Psoas muscle (tissue), 8 donors: ENCODE data around the gene TRDMT1. TPM values are rescaled to one million over a fixed set of nuclear protein-coding genes. Genes with fewer than 3 reads are reported as not detected.
A peak's percentile ranks its signal among the peaks of the same experiment; 100 is the strongest.

ENCODE experiments used
- ATAC-seq, 4 donors: fragments of 200-7000 bp; cut with Tn5 transposase; one replicate each; pipeline ENCODE4 v1.9.1; 2020; ENCODE audit warnings: moderate library complexity in 3 of 4, mild to moderate bottlenecking in 2 of 4
- DNase-seq, 2 donors: peaks; one replicate each; pipeline ENCODE4 v3.0.0-alpha.2; 2020
- H3K27ac ChIP-seq: fragments of 200-600 bp; one replicate; pipeline ENCODE4 v1.8.0; 2022
- H3K27me3 ChIP-seq, 3 donors: fragments of 200-600 bp in 1 of 3; one replicate each; pipeline versions ENCODE4 v1.6.1 to v1.8.0; 2013 to 2022; ENCODE audit warnings: low read length in 2 of 3, mild to moderate bottlenecking in 2 of 3, moderate library complexity in 1 of 3; ENCODE audit not compliant: insufficient read depth in 3 of 3
- H3K36me3 ChIP-seq, 2 donors: fragments of 200-600 bp in 1 of 2; one replicate each; pipeline versions ENCODE4 v1.6.1 to v1.8.0; 2013 to 2022; ENCODE audit warnings: low read depth in 1 of 2, mild to moderate bottlenecking in 1 of 2, moderate library complexity in 1 of 2; ENCODE audit not compliant: insufficient read depth in 1 of 2
- H3K4me1 ChIP-seq: fragments of 200-600 bp; one replicate; pipeline ENCODE4 v1.8.0; 2022
- H3K4me3 ChIP-seq: fragments of 200-600 bp; one replicate; pipeline ENCODE4 v1.8.0; 2022; ENCODE audit warnings: mild to moderate bottlenecking
- H3K9me3 ChIP-seq: fragments of 200-600 bp; one replicate; pipeline ENCODE4 v1.8.0; 2022
- WGBS, 3 donors: extraction: QIAGEN DNeasy Blood & Tissue Kit; methylation state at CpG; one replicate each; pipeline versions ENCODE4 v1.1.6 to v1.1.7; 2013; 5-methylcytosine and 5-hydroxymethylcytosine counted together
- intact Hi-C, 2 donors: fragments of 100-400 bp; cut with DNase I; formaldehyde crosslinking; loops; one replicate each; pipeline versions ENCODE4 v1.11.0 to v1.14.2; 2022
- polyA plus RNA-seq, 3 donors: library from polyadenylated mRNA; stranded (reverse); fragments of 200-250 nt; gene quantifications; one replicate each; pipeline ENCODE4 v1.2.3, GENCODE V29; 2013
- total RNA-seq, 4 donors: library from RNA; stranded (reverse); fragmentation: NEBNext Ultra II Directional in 2 of 4; extraction: Animal tissue kit (Norgen Biotek cat#: 25700) in 2 of 4; gene quantifications; one replicate each; pipeline versions ENCODE4 v1.2.1 to v1.2.4, GENCODE V29; 2021 to 2023
- TF ChIP-seq, protein P1 (sequence below): fragments of 200-600 bp; IDR thresholded peaks from one replicate; pipeline ENCODE4 v1.8.0; 2022; ENCODE audit warnings: antibody characterized with exemption
- donor health status: healthy with polysubstance abuse.
- donor health status: DM: no; HTN: no; CAD: no; lungs with moderate emphysema.
- donor health status: Bipolar disorder and iron deficiency.
- donor health status: healthy.
- donor health status: DM: yes; HTN: yes; CAD: no.
- donor health status: DM: no; HTN: no; CAD: no.
- donor health status: DM: no; HTN: no; CAD: no.
- donor health status: DM: yes; HTN: yes; CAD: no.

Gene TRDMT1
- total and polyA plus RNA-seq, 7 donors, result 0.49 to 2.7 (median 2.3) TPM

DNA sequence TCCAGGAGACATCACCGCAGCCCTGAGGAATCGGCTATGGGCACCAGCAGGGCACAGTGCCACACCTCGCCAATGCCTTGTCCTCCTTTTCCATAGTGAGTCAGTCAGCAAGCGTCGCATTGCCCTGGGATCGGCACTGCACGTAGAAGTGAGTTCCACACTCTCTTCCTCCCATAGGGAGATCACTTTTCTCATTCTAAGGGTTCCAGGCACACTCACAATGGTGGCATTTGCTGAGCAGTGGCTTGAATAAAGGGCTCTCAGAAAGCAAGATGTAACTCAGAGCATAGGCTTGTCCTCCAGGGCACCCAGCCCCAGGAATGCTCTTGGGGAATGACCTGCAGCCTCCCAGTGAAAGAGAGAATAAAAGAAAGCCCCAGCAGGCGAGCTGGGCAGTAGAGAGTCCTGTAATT lies 25.4 kb upstream of the TRDMT1 start:
- no peak for ATAC-seq
- intact Hi-C loops, result no loop called here
- peak overlapping the region; percentile 83 for H3K27ac ChIP-seq
- peaks cover 0 to 55% (median 8%) of the 10 kb centered on the region in 3 donors for H3K27me3 ChIP-seq
- WGBS, 3 donors, result 63 to 71% (median 63%) methylated on average over 8 of the region's 8 CpGs
- DNase-seq, result no peak
- peak overlapping the region; percentile 80 for H3K4me3 ChIP-seq
- no peaks in the 10 kb centered on the region for H3K9me3 ChIP-seq
- TF ChIP-seq, protein P1, sequence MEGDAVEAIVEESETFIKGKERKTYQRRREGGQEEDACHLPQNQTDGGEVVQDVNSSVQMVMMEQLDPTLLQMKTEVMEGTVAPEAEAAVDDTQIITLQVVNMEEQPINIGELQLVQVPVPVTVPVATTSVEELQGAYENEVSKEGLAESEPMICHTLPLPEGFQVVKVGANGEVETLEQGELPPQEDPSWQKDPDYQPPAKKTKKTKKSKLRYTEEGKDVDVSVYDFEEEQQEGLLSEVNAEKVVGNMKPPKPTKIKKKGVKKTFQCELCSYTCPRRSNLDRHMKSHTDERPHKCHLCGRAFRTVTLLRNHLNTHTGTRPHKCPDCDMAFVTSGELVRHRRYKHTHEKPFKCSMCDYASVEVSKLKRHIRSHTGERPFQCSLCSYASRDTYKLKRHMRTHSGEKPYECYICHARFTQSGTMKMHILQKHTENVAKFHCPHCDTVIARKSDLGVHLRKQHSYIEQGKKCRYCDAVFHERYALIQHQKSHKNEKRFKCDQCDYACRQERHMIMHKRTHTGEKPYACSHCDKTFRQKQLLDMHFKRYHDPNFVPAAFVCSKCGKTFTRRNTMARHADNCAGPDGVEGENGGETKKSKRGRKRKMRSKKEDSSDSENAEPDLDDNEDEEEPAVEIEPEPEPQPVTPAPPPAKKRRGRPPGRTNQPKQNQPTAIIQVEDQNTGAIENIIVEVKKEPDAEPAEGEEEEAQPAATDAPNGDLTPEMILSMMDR, result no peak
- peaks cover 5% of the 10 kb centered on the region for H3K4me1 ChIP-seq
- peaks cover 0 to 9% of the 10 kb centered on the region in 2 donors for H3K36me3 ChIP-seq

DNA sequence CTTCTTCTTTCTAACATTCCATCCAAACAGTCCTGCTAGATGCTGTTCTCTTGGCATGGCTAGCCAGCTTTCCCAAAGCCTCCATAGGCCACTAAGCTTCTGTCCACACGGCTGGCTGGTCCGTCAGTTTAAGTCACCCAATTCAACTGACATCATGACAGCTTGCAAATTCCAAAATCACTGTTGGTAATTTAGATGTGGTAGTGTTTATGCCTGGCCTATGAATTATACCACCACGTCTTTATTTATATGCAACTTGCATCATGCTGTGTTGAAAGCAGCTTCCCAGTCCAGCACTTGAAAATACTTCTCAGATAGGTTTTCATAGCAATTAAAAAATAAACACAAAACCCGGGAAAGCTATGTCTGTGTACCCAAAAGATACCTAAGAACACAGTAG lies 24.3 kb upstream of the TRDMT1 start:
- H3K9me3 ChIP-seq, result no peaks in the 10 kb centered on the region
- DNase-seq, result no peak
- WGBS, 3 donors, result 80 to 88% (median 81%) methylated on average over 4 of the region's 4 CpGs
- H3K27ac ChIP-seq, result no peak overlapping the region
- H3K4me3 ChIP-seq, result no peak overlapping the region
- peaks cover 5% of the 10 kb centered on the region for H3K4me1 ChIP-seq
- TF ChIP-seq, protein P1, result no peak
- ATAC-seq, result no peak
- peaks cover 0 to under 1% of the 10 kb centered on the region in 2 donors for H3K36me3 ChIP-seq
- peaks cover 0 to 44% (median 8%) of the 10 kb centered on the region in 3 donors for H3K27me3 ChIP-seq
- intact Hi-C loops, result no loop called here

DNA sequence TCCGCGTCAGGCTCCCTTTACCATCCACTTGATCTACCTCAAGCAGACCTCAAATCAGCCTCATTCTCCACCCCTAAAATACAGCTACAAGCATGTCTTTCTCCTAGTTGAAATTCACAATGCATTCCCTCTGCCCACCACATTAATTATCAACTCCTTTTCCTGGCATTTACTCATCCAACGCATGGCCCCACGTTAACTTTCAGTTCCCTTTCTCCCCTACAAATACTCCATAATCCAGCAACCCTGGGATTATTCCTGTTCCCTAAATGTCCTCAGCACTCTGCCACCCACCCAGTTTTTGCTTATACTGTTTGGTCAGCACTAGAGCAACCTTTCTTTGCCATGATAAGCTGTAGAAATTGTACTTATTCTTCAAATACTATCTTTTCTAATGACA lies 20.9 kb upstream of the TRDMT1 start:
- intact Hi-C loops, result no loop called here
- Histone ChIP-seq H3K4me1 (no peaks in the 10 kb centered on the region), H3K27ac (no peak overlapping the region), H3K36me3 (no peaks in the 10 kb centered on the region), H3K27me3 (peaks cover 0 to 12% (median 0%) of the 10 kb centered on the region in 3 donors), H3K4me3 (no peak overlapping the region), H3K9me3 (no peaks in the 10 kb centered on the region)
- WGBS, 3 donors, result 70 to 87% (median 71%) methylated on average over 4 of the region's 4 CpGs
- DNase-seq (no peak), ATAC-seq (no peak)
- TF ChIP-seq, protein P1, result no peak

DNA sequence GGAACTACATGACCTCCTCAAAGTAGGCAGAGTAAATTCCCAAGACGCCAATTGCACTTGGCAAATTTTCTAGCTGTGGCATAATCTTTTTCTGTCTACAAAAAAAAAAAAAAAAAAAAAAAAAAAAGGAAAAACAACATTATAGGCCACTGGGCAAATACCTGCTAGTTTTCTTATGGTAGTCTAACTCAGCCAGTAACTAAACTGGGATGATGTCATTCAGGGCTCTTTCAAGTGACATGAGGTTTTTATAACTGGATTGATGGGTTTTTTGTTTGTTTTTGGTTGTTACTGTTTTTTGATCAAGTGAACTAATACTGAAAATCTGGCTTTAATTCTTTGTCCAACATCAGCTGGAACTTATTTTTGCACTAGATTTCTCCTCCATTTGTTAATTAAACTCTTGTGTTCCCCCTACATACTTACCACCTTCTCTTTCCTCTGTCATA lies 19.2 kb upstream of the TRDMT1 start:
- H3K27ac ChIP-seq, result no peak overlapping the region
- 67 to 85% (median 67%) methylated on average over 1 of the region's 1 CpG for WGBS, 3 donors

More for the DNA sequence above, 19.2 kb upstream of the TRDMT1 start:
- intact Hi-C loops, result no loop called here
- TF ChIP-seq, protein P1, result no peak
- Histone ChIP-seq H3K36me3 (no peaks in the 10 kb centered on the region), H3K4me3 (no peak overlapping the region), H3K9me3 (no peaks in the 10 kb centered on the region), H3K4me1 (no peaks in the 10 kb centered on the region), H3K27me3 (no peaks in the 10 kb centered on the region)
- no peak for ATAC-seq
- DNase-seq, result no peak
